Neural crest cell (in vitro differentiated cells): ENCODE measurements around the gene TM4SF1. TPM values are rescaled to one million over a fixed set of nuclear protein-coding genes. Genes with fewer than 3 reads are reported as not detected.

Experiments used
- DNase-seq: peaks from one replicate; pipeline ENCODE4 v3.0.0; 2021; ENCODE audit warnings: low read depth, mixed read lengths, low spot score
- H3K27ac Mint-ChIP-seq: one replicate; pipeline ENCODE4 v1.8.0; 2021; ENCODE audit warnings: mild to moderate bottlenecking, mixed read lengths; ENCODE audit not compliant: unreplicated experiment
- H3K27me3 Mint-ChIP-seq: 2 replicates; pipeline ENCODE4 v1.8.0; 2021; ENCODE audit warnings: low read depth, mild to moderate bottlenecking, mixed read lengths
- H3K36me3 Mint-ChIP-seq: 2 replicates; pipeline ENCODE4 v1.8.0; 2021; ENCODE audit warnings: low read depth, mild to moderate bottlenecking, mixed read lengths
- H3K4me1 Mint-ChIP-seq: 2 replicates; pipeline ENCODE4 v1.8.0; 2021; ENCODE audit warnings: mixed read lengths
- H3K4me3 Mint-ChIP-seq: one replicate; pipeline ENCODE4 v1.8.0; 2021; ENCODE audit warnings: mild to moderate bottlenecking, mixed read lengths
- H3K9me3 Mint-ChIP-seq: 2 replicates; pipeline ENCODE4 v1.8.0; 2021; ENCODE audit warnings: mixed read lengths
- CTCF ChIP-seq: fragments of 200-600 bp; sonication (generic); conservative IDR thresholded peaks from 2 replicates; pipeline ENCODE4 v1.5.0; 2021; ENCODE audit warnings: antibody characterized with exemption, mild to moderate bottlenecking
- total RNA-seq: library from RNA; stranded (reverse); gene quantifications from 2 replicates; pipeline ENCODE4 v1.2.1, GENCODE V29; 2021

TM4SF1 gene
- total RNA-seq, 1 donor from 2014 or later = not detected

- TF ChIP-seq CTCF = no peak
- no peaks in the 10 kb centered on the region for H3K9me3 Mint-ChIP-seq
- H3K4me3 Mint-ChIP-seq = no peak overlapping the region
- H3K36me3 Mint-ChIP-seq = no peaks in the 10 kb centered on the region
- no peak overlapping the region for H3K27ac Mint-ChIP-seq
- H3K4me1 Mint-ChIP-seq = no peaks in the 10 kb centered on the region
- no peak for DNase-seq
- no peaks in the 10 kb centered on the region for H3K27me3 Mint-ChIP-seq
Measured at GRCh38 chr3:149417727-149418126, 40.3 kb upstream of the TM4SF1 start.

GRCh38 chr3:149417174-149417573 is 39.7 kb upstream of the TM4SF1 start:
- Mint-ChIP-seq H3K4me3 (no peak overlapping the region), H3K27ac (no peak overlapping the region), H3K4me1 (no peaks in the 10 kb centered on the region), H3K36me3 (no peaks in the 10 kb centered on the region), H3K9me3 (no peaks in the 10 kb centered on the region), H3K27me3 (no peaks in the 10 kb centered on the region)
- TF ChIP-seq CTCF = no peak
- DNase-seq = no peak

- no peaks in the 10 kb centered on the region for H3K36me3 Mint-ChIP-seq
- H3K27ac Mint-ChIP-seq = no peak overlapping the region
- no peak overlapping the region for H3K4me3 Mint-ChIP-seq
- no peak for DNase-seq
- H3K9me3 Mint-ChIP-seq = no peaks in the 10 kb centered on the region
- no peaks in the 10 kb centered on the region for H3K27me3 Mint-ChIP-seq
- no peak for TF ChIP-seq CTCF
- H3K4me1 Mint-ChIP-seq = no peaks in the 10 kb centered on the region
Measured at GRCh38 chr3:149415484-149415883, 38.0 kb upstream of the TM4SF1 start.

GRCh38 chr3:149414557-149415231 is 37.2 kb upstream of the TM4SF1 start:
- TF ChIP-seq CTCF = no peak
- Mint-ChIP-seq H3K27me3 (no peaks in the 10 kb centered on the region), H3K4me1 (no peaks in the 10 kb centered on the region), H3K36me3 (no peaks in the 10 kb centered on the region), H3K9me3 (no peaks in the 10 kb centered on the region), H3K4me3 (no peak overlapping the region), H3K27ac (no peak overlapping the region)
- DNase-seq = no peak

GRCh38 chr3:149411583-149411982 is 34.1 kb upstream of the TM4SF1 start:
- DNase-seq = no peak
- no peaks in the 10 kb centered on the region for H3K9me3 Mint-ChIP-seq
- TF ChIP-seq CTCF = no peak
- H3K27ac Mint-ChIP-seq = no peak overlapping the region
- H3K36me3 Mint-ChIP-seq = no peaks in the 10 kb centered on the region
- no peak overlapping the region for H3K4me3 Mint-ChIP-seq
- no peaks in the 10 kb centered on the region for H3K27me3 Mint-ChIP-seq
- H3K4me1 Mint-ChIP-seq = no peaks in the 10 kb centered on the region
